GM10248 (cell line): ENCODE data around the gene SLC13A2.

Experiments
- CTCF ChIA-PET: fragments of 300-600 bp; sonication (Branson Sonifier 250); formaldehyde crosslinking; extraction: SDS; loops from one replicate; lab custom pipeline; 2021; ENCODE audit warnings: antibody characterized with exemption; lab: Yijun Ruan, JAX
- POLR2A ChIA-PET: fragments of 350-650 bp; sonication (Branson Sonifier 250); formaldehyde crosslinking; extraction: SDS; loops from one replicate; lab custom pipeline; 2020; ENCODE audit warnings: antibody characterized with exemption; lab: Yijun Ruan, JAX
- DNase-seq: peaks from one replicate; pipeline ENCODE4 v3.0.0; 2012; ENCODE audit errors: extremely low spot score
- TF ChIP-seq, protein P1 (sequence below): IDR thresholded peaks from 2 replicates; pipeline ENCODE4 v1.5.1; 2012; ENCODE audit warnings: mild to moderate bottlenecking, low read depth; ENCODE audit errors: extremely low read depth, missing control alignments, control extremely low read depth

The SLC13A2 gene

GRCh38 chr17:28470266-28470913 lies 3.1 kb upstream of the SLC13A2 start:
- TF ChIP-seq, protein P1, sequence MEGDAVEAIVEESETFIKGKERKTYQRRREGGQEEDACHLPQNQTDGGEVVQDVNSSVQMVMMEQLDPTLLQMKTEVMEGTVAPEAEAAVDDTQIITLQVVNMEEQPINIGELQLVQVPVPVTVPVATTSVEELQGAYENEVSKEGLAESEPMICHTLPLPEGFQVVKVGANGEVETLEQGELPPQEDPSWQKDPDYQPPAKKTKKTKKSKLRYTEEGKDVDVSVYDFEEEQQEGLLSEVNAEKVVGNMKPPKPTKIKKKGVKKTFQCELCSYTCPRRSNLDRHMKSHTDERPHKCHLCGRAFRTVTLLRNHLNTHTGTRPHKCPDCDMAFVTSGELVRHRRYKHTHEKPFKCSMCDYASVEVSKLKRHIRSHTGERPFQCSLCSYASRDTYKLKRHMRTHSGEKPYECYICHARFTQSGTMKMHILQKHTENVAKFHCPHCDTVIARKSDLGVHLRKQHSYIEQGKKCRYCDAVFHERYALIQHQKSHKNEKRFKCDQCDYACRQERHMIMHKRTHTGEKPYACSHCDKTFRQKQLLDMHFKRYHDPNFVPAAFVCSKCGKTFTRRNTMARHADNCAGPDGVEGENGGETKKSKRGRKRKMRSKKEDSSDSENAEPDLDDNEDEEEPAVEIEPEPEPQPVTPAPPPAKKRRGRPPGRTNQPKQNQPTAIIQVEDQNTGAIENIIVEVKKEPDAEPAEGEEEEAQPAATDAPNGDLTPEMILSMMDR: no peak
- ChIA-PET CTCF (no interaction called here), POLR2A (no interaction called here)
- DNase-seq: no peak

DNA sequence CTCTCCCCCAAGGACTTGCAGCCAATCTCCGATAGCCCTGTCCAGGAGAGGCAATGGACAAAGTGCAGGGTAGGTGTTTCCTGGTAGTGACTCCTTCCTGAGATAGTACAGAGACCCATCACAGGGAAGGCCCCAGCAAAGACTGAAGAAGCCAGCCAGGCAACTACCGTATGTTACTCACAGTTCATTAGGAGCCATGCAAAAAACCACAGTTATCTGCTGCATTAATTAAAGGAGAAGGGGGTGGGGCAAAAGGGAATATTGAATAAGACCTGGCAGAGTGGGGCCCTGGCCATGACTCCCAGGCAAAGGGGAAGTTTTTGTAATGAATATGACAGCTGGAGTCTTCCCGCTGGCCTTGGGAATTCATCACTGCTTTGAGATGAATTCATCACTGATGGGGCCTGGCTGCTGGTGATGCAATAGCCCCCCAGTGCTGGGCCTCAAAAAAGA lies 2.5 kb upstream of the SLC13A2 start:
- CTCF ChIA-PET: no interaction called here
- TF ChIP-seq, protein P1: no peak
- no peak for DNase-seq
- POLR2A ChIA-PET: interaction anchor here (0.7 kb wide), 1 partner anchor 16 kb away, joined by 6 read pairs; no protein-coding TSS in a partner anchor

- TF ChIP-seq, protein P1: no peak
- ChIA-PET CTCF (interaction anchor here (1.3 kb wide), 1 partner anchor 13 kb away, joined by 4 read pairs; no protein-coding TSS in a partner anchor), POLR2A (interaction anchor here (0.7 kb wide), 1 partner anchor 15 kb away, joined by 6 read pairs; no protein-coding TSS in a partner anchor)
- DNase-seq: no peak
Measured at GRCh38 chr17:28471531-28472342, 1.7 kb upstream of the SLC13A2 start.

GRCh38 chr17:28472871-28473497 lies 460 bp upstream of the SLC13A2 start:
- TF ChIP-seq, protein P1: no peak
- DNase-seq: no peak
- POLR2A ChIA-PET: no interaction called here
- CTCF ChIA-PET: interaction anchor here (0.8 to 1.3 kb wide), 3 partner anchors 12 to 22 kb away, joined by 3 to 4 read pairs (median 3); no protein-coding TSS in a partner anchor

- TF ChIP-seq, protein P1: no peak
- ChIA-PET POLR2A (no interaction called here), CTCF (interaction anchor here (0.9 to 1.4 kb wide), 2 partner anchors 11 to 21 kb away, joined by 3 to 4 read pairs; no protein-coding TSS in a partner anchor)
- no peak for DNase-seq
Measured at GRCh38 chr17:28474111-28474531, 677 bp downstream of the SLC13A2 start.
